Inferior parietal cortex (tissue), 1 donor: ENCODE measurements around the gene ATXN1L.
"Not testable (repeated sequence)": the region's sequence is repeated elsewhere in the genome, so short reads cannot be mapped to it uniquely, and the experiment has no call there.

Experiments used
- DNase-seq: peaks from one replicate; pipeline ENCODE4 v3.0.0-alpha.2; 2016; ENCODE audit errors: extremely low spot score

Gene ATXN1L

DNA sequence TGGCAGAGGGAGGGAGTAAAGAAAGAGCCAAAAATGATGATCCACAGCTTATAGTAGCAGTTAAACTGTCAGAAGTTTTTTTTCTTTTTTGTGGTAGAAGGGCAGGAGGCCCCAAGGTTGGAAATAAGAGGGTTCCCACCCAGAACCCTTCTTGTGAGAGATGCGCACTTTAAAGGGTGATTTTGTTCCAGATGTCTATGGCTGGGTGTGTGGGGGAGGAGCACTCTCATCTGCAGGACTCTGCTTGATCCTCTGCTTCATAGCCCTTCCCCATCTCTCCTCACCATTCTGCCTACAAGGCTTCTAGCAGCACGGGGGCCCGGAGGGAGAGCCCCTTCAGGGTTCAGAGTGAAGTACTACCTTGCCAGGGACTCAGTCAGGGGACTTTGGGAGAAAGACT is 6.4 kb downstream of the ATXN1L start:
- no peak for DNase-seq

DNA sequence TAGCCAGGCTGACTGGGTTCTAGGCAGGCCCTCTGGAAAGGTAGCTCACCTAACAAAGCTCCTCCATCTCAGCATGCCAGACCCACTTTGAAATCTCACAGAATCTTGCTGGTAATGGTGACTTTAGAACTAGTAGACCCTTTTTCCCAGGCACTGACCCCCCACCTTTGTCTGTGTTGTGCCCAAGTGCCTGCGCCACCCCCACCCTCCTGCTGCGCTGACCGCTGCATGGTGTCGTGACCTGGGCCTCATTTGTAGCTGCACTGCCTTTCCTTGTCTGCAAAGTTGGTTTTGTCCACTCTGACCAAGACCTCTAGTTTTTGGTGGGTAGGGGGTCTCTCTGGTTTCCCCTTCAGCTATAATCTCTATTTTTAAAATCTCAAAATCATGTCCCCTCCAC is 6.8 kb downstream of the ATXN1L start:
- no peak for DNase-seq

DNA sequence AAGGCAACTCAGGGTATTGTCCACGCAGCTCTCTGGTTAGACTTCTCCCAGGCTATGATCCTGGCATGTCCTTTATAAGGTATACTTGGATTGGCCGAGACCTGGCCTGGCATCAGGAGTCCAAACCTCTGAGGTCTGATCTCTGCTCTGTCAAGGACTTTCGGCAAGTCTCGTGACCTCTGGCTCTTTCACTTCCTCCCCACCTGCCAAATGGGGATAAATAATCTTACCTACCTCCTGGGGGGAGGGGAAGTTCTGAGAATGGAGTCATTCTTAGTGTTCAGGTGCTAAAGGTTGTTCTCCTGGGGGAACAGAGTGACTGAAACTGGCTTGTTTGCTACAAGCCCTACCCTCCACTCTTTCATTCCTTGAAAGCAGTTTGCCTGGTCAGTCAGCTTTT is 7.6 kb downstream of the ATXN1L start:
- DNase-seq = no peak

DNA sequence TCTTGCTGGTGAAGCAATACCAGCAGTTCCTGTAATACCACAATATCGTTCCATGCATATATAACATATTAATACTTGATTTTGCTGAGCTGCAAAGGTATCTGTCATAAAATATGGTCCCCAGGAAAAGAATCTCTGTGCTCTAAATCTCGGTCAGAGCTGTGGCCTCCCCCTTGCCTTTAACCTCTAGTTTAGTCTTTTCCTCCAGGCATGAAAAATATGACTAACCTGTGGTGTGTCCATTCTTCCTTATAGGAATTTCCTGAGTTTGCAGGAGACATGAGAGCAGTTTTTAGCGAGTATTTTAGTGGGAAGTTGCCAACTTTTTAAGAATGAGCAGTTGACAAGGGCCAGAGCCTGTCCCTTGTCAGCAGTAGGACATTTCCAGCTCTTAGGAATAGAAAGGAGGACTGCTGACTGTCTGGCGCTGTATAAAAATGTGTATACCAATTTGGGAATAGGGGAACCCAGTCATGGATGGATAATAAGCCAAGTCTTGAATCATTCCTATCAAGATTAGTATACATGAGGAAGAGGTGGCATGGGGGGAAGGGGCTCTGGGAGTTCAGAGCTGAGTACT is 8.7 kb downstream of the ATXN1L start:
- no peak for DNase-seq

- no peak for DNase-seq
Measured at GRCh38 chr16:71855937-71856662, 10.3 kb downstream of the ATXN1L start.

DNA sequence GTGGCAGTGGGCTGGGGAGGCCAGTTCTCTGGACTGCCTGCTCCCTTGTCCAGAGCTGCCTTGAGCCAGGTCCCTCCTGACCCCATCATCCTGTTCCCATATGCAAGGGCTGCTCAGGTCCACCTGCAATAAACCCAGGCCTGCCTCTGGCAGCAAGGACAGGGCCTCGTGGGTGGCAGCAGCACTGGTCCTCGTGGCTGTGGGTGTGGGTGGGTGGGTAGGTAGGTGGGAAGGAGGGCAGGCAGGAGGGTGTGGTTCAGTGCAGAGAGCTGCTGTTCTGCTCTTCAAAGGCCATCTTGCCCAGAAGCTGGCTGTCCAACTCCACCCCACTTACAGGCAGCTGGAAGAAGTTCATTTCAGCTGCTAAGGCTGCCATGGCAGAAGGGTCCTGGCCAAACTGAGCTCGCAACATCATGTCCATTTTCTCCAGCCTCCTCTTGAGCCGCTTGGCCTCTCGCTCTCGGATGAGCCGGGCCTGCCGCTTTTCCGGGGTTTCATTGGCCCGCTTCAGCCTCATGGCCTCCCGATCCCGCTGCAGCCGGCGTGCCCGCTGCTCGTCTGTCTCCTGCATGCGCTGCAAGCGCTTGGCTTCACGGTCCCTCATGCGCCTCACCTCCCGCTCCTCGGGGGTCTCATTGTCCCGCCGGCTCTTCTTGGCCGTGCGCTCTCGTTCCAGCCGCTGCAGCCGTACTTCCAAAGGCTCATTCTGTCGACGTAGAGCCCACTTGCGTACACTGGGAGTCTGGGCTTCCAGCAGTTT is 14.2 kb downstream of the ATXN1L start:
- no peak for DNase-seq

- no peak for DNase-seq
Measured at GRCh38 chr16:71863995-71864394, 18.2 kb downstream of the ATXN1L start.

DNA sequence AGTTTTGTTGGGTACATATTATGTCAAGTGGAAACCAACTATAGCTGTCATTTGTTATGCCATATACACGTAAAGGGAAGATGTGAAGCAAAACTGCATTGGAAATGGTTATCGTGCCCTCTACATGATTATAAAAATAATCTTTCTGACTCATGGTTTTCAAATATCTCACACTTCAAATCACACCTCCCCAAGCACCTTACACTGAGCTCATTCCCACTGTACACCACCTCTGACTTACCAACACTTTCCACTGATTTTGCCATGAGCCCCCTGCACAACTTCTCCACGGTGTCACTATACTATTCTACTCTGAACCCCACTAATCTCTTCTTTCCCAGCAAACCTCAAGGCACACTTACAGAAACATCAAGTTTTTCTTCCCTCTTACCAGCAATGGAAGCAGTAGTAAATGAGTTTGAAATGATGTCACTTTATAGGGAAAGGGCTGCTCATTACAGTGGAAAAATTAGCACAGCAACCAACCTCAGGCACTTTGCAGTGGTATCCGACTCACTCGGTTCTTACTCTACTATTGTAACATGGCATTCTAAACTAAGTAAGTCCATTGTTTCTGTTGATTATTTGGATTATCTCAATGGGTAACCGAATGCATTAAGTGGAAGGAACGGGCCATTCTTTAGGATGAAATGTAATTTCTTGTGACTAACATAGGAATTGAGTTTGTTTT is 19.5 kb downstream of the ATXN1L start:
- no peak for DNase-seq

GRCh38 chr16:71867175-71867574 is 21.4 kb downstream of the ATXN1L start:
- DNase-seq = not testable (repeated sequence)

DNA sequence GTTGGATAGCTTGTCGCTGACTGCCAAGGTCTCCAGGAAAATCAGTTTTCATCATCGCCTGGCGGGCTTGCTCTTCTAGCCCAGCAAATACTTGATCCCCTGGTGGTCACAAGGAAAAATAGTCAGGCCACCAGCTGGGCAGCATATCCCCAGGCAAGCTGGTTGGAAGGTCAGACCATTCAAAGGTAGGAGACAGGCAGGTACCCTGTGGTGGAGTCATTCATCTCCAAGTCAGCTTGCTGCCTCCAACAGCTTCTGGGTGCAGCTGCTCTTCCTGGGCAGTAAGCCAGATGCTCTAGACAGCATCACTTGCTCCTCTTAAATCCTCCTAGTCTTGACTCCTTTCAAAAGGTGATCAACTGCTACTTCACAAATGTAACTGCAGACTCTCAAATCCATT is 22.2 kb downstream of the ATXN1L start:
- no peak for DNase-seq

GRCh38 chr16:71869089-71869488 is 23.3 kb downstream of the ATXN1L start:
- no peak for DNase-seq

DNA sequence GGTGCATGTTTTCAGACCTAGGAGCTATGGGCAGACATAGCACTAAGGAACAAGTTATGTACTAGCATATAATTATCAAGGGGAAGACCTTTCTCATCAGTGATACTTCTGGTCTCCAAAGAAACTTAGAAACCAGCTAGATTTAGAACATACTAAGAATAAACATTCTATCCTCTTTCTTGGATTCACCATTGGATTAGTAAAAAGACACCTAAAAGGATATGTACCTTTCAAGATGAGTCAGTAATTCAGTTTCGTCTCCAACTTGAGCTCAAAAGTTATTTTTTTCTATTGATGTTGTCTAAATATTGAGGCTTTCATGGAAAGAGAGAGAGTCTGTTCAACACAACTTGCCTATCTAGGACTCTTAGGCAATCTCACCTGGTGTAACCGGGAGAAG is 25.0 kb downstream of the ATXN1L start:
- no peak for DNase-seq

- DNase-seq = no peak
Measured at GRCh38 chr16:71873199-71873598, 27.4 kb downstream of the ATXN1L start.

DNA sequence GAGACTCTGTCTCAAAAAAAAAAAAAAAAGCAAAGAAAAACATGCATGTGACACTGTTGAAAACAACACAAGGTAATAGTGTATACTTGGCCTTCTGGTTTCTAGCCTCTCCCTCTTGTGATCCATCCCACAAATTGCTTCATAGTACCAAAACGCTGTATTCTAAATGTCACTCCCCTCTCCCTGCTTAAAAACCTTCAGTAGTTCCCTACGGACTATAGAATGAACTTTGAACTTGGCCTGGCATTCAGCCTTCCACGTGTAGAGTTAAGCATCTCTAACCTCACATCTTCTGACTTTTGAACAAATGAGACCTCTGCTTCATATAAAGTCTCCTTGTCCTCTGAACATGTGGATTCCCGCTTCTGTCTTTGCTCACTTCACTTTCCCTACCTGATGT is 33.1 kb downstream of the ATXN1L start:
- no peak for DNase-seq

- DNase-seq = no peak
Measured at GRCh38 chr16:71880176-71880575, 34.4 kb downstream of the ATXN1L start.

DNA sequence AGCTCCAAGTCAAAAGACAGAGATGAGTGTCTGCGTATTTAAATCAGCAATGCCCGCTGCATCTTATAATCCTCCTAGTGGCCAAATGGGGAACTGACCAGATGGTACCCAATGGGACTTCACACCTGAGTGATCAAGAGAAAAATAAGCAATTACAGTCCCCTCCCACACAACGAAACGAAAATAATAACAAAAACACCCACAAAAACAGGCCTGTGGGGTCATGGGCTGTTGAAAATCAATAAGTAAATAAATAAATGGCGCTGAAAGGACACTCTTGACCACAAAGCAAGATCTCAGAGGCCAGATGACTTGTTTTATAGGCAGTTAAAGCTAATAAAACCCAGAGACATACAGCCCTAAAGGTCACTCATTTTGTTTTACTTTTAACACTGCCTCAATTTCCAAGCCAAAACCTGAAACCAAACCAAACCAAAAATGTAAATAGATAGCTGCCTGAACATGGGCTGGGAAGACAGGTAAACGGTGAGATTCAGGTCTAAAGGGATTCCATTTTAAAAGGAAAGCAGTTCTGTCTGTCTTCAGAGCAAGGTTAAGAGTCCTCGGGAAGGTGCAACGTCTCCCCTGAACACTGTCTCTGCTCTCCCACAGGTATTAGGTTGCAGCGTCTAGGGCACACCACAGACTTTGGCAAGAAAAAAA is 36.9 kb downstream of the ATXN1L start:
- peak; percentile 89 for DNase-seq

DNA sequence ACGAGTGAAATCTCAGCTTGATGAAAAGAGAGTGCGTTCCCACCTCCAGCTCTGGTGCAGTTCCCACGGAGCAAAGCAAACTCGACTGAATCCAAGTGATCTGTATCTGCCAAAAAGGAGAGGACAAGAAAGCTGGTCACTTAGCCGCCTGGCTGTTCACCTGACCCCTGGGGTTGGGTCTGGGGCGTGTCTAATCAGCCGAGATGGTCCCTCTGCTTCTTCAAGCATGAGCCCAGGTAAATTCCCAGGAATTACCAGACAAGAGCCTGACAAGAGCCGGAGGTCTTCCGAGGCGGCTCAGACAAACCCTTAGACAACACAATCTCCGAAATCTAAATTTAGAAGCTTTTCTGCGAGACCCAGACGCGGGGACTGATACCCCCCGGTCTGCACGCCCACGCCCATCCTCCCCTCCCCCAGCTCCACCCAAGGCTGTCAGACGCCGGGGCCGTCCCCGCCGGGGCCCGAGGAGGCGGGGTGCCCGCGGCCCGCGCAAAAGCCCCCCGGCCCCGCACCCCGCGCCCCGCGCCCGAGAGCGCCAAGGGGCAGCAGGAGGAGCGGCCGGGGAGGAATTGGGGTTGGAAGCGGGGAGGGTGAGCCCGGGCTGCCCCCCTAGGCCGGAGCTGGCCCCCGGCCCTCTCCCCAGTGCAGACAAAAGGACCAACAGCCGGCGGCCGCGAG is 37.5 kb downstream of the ATXN1L start:
- DNase-seq = peak; percentile 40

GRCh38 chr16:71883849-71884638 is 38.3 kb downstream of the ATXN1L start, which contains the start of gene ZNF821:
Gene ZNF821, minus strand, starts transcription at chr16:71884182. Its CDS starts 4,236 bp downstream, at chr16:71879946.
- DNase-seq = peak; percentile 65

GRCh38 chr16:71885261-71885650 is 39.5 kb downstream of the ATXN1L start:
- DNase-seq = no peak

GRCh38 chr16:71889147-71889546 is 43.4 kb downstream of the ATXN1L start:
- no peak for DNase-seq
